Glutamatergic neuron (in vitro differentiated cells): ENCODE data around the gene PLPP4. TPM values are rescaled to one million over a fixed set of nuclear protein-coding genes. Genes with fewer than 3 reads are reported as not detected.

ENCODE experiments used
- DNase-seq: peaks from one replicate; pipeline ENCODE4 v3.0.0; 2022
- H3K27ac Mint-ChIP-seq: one replicate; pipeline ENCODE4 v1.8.0; 2020; ENCODE audit warnings: mild to moderate bottlenecking, mixed read lengths, inconsistent platforms; ENCODE audit not compliant: unreplicated experiment
- H3K27me3 Mint-ChIP-seq: one replicate; pipeline ENCODE4 v1.8.0; 2020; ENCODE audit warnings: mild to moderate bottlenecking, moderate library complexity, mixed read lengths, inconsistent platforms; ENCODE audit not compliant: unreplicated experiment
- H3K36me3 Mint-ChIP-seq: one replicate; pipeline ENCODE4 v1.8.0; 2020; ENCODE audit warnings: mild to moderate bottlenecking, mixed read lengths, inconsistent platforms; ENCODE audit not compliant: unreplicated experiment
- H3K4me1 Mint-ChIP-seq: one replicate; pipeline ENCODE4 v1.8.0; 2020; ENCODE audit warnings: mild to moderate bottlenecking, low read depth, mixed read lengths, inconsistent platforms; ENCODE audit not compliant: unreplicated experiment
- H3K4me3 Mint-ChIP-seq: one replicate; pipeline ENCODE4 v1.8.0; 2020; ENCODE audit warnings: mild to moderate bottlenecking, mixed read lengths, inconsistent platforms; ENCODE audit not compliant: unreplicated experiment
- H3K9me3 Mint-ChIP-seq: one replicate; pipeline ENCODE4 v1.8.0; 2020; ENCODE audit warnings: mild to moderate bottlenecking, moderate library complexity, mixed read lengths, inconsistent platforms; ENCODE audit not compliant: unreplicated experiment
- CTCF ChIP-seq: fragments of 200-600 bp; sonication (generic); IDR thresholded peaks from one replicate; pipeline ENCODE4 v1.5.0; 2021; ENCODE audit not compliant: partially characterized antibody, unreplicated experiment
- total RNA-seq: library from RNA; stranded (reverse); fragmentation: NEBNext Ultra II Directional; extraction: Animal tissue kit (Norgen Biotek cat#: 25700); gene quantifications from one replicate; pipeline ENCODE4 v1.2.1, GENCODE V29; 2021; ENCODE audit not compliant: unreplicated experiment

PLPP4 gene
- total RNA-seq, 1 donor from 2014 or later = 2.6 TPM

- peaks cover 9% of the 10 kb centered on the region for H3K4me1 Mint-ChIP-seq
- H3K9me3 Mint-ChIP-seq = no peaks in the 10 kb centered on the region
- H3K27me3 Mint-ChIP-seq = no peaks in the 10 kb centered on the region
- no peak overlapping the region for H3K4me3 Mint-ChIP-seq
- TF ChIP-seq CTCF = no peak
- DNase-seq = no peak
- H3K36me3 Mint-ChIP-seq = no peaks in the 10 kb centered on the region
- no peak overlapping the region for H3K27ac Mint-ChIP-seq
Measured at GRCh38 chr10:120507175-120507574, 50.1 kb downstream of the PLPP4 start.

- no peak overlapping the region for H3K4me3 Mint-ChIP-seq
- no peak for TF ChIP-seq CTCF
- no peaks in the 10 kb centered on the region for H3K9me3 Mint-ChIP-seq
- no peaks in the 10 kb centered on the region for H3K27me3 Mint-ChIP-seq
- H3K27ac Mint-ChIP-seq = no peak overlapping the region
- H3K4me1 Mint-ChIP-seq = peaks cover 9% of the 10 kb centered on the region
- H3K36me3 Mint-ChIP-seq = no peaks in the 10 kb centered on the region
- DNase-seq = no peak
Measured at GRCh38 chr10:120507651-120508050, 50.6 kb downstream of the PLPP4 start.

GRCh38 chr10:120508393-120508792, 51.4 kb downstream of the PLPP4 start:
- TF ChIP-seq CTCF = no peak
- Mint-ChIP-seq H3K27ac (no peak overlapping the region), H3K27me3 (no peaks in the 10 kb centered on the region), H3K36me3 (no peaks in the 10 kb centered on the region), H3K4me3 (no peak overlapping the region), H3K4me1 (peaks cover 9% of the 10 kb centered on the region), H3K9me3 (no peaks in the 10 kb centered on the region)
- no peak for DNase-seq

- DNase-seq = no peak
- Mint-ChIP-seq H3K4me3 (no peak overlapping the region), H3K36me3 (no peaks in the 10 kb centered on the region), H3K27ac (no peak overlapping the region), H3K9me3 (no peaks in the 10 kb centered on the region), H3K4me1 (peaks cover 9% of the 10 kb centered on the region), H3K27me3 (no peaks in the 10 kb centered on the region)
- TF ChIP-seq CTCF = no peak
Measured at GRCh38 chr10:120508966-120509365, 51.9 kb downstream of the PLPP4 start.

GRCh38 chr10:120511165-120511564, 54.1 kb downstream of the PLPP4 start:
- TF ChIP-seq CTCF = no peak
- Mint-ChIP-seq H3K27me3 (no peaks in the 10 kb centered on the region), H3K36me3 (no peaks in the 10 kb centered on the region), H3K9me3 (no peaks in the 10 kb centered on the region), H3K27ac (no peak overlapping the region), H3K4me3 (no peak overlapping the region), H3K4me1 (no peaks in the 10 kb centered on the region)
- DNase-seq = no peak
